GM18870 (cell line): ENCODE results near the gene SCUBE1.
A peak's percentile ranks its signal among the peaks of the same experiment; 100 is the strongest.

Source experiments
- ATAC-seq: cut with Tn5 transposase; IDR thresholded peaks from one replicate; pipeline ENCODE4 v1.9.1; 2021; ENCODE audit warnings: moderate library complexity; ENCODE audit not compliant: unreplicated experiment

The SCUBE1 gene

DNA sequence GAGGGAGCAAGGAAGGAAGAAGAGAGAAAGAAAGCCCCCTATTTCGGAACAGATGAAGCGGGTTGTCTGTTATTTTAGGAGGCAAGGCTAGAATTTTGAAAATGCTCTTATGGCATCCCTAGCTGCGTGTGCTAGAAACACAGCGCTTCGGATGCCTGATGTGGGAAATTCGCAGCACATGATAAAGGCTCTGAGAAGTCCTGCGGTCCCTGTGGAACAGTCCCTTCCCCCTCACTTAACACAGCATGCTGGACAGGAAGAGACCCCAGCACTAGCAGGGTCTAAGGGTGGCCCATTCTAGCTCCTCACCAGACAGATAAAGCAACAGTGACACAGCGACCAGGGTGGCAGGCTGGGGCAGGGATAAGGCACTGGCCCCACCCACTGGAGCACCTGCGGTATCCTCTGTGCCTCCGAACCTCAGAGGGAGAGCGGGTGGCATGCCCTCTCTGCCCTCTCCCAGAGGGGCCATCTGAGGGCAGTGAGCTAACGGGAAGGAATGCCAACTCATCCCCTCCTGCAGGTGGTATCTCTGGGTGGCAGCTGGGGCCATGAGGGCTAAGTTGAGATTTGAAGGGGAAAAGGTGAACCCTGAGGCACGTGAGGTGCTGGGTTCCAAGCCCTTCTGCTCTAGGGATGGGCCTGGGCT, 75.7 kb downstream of the SCUBE1 start:
- no peak for ATAC-seq

DNA sequence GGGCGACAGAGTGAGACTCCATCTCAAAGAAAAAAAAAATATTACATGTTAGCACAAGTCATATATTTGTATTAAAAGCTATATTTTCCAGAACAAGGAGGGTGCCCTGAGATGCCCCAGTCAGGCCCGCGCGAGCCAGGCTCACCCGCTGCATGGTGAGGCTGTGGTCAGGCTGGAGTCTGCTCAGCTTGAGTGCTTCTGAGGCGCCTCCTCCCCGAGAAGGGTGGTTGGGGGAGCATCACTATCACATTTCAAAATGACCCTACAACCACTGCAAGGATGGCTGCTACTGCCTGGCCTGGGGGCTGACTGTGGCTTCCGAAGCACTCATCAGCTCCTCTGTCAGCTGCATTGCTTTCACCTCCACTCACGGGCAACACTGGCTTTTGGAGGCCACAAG, 77.1 kb downstream of the SCUBE1 start:
- ATAC-seq: no peak

DNA sequence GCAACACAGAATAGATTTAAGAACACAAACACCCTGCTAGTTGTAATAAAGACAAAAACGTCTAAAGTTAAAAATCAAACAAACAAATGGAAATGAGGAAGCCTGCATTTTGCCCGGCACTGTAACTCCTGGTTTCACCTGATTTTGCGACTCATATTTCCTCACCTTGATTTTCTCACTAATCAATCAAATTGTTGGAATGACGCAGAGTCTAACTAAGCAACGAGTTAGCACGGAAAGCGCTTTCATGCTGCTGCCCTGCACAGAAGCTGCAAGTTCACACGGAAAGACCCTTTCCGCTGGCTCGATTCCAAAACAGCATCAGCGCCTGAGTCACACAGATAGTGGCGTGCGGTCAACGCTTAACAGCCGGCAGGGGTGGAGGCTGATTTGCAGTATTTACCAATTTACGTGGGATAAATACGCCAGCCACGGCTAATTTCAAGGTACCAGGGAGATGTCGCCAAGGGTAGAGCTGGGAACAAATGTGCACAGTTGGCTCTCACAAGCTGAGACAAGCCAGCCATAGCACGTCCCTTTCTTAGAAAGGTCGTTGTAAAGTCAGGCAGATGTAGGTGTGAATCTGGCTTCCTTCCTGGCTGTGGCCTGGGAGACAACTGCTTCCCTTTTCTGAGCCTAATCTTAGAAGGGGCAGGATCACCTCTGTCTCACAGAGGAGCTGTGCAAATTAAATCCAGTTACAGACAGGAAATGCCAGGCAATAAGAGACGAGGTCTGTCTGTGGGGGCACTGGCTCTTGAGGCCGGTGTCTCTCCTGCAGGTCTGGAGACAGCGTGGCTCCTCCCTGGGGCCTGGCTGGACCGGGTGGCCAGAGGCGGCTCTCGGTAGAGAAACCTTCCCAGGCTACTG, 79.3 kb downstream of the SCUBE1 start:
- peak; percentile 57 for ATAC-seq

DNA sequence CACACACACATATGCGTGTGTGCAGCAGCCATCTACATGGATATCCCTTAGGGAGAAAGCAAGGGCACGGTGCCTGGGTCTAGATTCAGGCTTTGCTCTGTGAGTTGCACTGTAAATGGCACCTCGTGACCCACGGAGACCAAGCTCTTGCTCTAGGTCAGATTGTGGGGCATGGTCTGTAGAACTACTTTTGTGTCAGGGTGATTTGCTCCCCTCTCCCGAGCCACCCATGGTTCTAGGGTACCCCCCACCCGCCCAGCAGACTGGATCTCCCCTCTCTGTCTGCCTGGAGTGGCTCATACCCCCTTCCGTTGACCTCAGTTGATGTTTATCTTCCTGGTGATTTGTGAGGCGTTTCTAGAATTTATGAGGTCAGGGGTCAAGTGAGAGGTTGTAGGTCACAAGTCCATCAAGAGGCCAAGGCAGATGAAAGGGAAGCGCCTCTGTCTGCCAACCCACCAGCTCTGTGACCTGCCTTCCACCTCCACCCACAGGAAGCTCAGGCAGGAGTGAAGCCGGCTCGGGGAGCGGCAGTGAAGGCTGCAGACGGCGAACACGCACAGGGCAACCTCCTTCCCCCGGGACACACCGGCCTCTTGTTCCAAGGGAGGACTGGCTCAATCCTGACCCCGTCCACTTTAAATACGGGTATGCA, 80.1 kb downstream of the SCUBE1 start:
- ATAC-seq: no peak

DNA sequence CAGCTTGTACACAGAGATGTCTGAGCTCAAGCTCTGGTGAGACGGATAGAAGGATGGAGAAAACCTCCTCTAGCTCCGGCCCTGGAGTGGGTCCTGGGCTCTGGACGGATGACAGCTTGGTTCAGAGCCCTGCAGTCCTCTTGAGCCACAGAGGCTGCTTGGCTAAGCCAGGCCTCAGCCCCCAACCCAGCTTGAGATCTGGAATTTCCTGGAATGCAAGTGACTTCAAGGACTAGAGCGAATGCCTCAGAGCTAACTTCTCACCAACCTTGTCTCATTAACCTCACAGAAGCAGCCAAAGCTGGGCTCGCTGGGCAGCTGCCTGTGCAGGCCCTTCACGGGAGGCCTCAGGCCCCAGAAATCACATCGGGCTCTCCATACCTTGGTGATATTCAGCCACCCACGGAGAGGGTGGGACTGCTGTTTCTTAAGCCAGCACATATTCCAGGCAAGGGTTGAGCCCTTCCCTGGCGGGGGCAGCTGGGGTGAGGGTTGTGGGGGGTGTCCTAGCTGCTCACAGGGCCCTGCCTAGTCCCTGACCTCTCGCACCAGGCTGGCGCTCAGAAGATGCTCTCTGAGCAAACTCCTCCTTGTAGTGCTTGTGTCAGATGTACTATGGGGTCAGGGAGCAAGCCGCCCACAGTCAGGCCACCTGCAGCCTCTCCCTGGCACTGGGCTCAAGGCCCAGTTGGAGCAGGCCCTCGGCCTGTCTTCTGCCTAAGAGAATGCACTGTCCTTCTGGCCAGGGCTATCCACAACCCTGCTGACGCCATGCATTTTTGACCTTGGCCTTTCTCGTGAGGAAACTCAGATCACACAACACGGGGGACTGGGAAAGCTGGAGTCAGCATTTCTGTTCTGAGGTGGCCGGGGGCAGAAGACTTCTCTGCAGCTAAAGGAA, 82.6 kb downstream of the SCUBE1 start:
- ATAC-seq: no peak

DNA sequence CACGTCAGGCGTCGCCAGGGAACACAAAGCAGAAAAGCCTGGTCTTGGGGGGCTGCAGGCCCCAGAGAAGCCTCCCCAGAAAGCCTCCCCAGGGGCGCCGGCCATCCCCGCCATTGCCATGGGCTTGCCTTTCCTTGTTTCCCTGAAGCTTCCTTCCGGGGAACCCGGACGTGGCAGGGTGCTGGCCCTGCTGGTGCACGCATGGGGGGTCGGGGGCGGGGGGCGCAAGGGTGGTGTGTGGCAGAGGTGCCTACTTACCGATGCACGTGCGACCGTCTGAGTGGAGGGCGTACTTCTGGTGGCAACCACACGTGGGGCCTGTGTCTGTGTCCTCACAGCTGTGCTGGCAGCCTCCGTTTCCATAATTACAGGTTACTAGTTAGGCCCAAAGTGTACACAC, 85.2 kb downstream of the SCUBE1 start:
- no peak for ATAC-seq

DNA sequence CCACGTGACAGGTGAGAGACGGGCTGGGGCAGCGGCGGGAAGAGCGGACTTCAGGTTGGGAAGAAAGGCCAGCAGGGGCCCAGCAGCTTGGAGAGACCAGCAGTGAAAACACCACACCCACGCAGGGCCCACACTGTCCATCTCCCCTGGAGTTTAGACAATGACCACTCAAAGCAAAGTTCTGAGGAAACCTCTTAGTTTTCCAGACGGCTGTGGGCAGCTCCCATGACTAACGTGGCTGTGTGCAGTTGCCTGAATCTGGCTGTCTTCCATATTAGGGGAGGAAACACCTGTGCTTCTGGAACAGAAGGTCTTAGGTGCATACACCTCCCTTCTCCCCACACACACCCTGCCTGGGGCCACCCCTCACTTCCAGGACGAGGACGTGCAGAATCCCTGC, 85.6 kb downstream of the SCUBE1 start:
- no peak for ATAC-seq

DNA sequence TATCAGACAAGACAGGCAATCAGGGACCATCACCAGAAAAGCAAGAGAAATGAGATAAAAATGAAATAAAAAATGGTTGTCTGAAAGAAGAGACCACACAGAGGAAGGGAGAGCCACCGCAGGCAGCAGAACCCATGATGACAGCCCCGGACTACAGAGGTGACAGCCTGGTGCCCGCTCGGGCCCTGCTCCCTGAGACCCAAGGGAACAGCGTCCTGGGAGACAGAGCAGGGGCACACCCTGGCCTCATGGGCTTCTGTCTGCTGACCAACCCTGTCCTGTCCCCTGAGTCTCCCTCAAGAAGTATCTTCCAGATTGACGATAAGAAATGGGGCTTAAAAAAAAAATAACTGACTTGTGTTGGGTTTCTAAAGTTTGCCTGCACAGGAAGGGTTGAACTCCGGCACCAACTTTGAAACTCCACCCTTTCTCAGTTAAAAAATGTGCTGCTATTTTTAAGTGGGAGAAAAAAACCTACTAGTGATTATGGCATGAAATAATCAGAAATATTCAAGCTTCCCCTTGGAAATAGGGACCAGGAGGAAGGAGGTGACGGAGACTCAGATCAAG, 86.1 kb downstream of the SCUBE1 start:
- no peak for ATAC-seq

DNA sequence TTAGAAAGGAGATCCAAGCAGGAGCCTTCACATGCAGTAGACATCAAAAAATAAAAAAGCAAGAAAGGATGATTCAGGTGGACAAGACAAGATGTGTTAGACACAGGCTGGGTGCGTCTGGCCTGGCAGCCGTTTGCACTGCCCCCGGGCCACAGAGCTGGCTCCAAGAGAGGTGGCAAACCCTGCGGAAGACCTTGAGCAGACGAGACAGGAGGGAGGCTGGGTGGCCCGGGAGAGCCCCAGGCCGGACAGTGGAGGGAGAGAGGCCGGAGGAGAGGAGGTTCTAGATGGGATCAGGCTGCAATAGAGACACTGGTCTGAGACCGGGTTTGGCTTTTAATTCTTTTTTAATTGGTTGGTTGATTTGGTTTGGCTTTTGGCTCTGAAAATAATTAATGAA, 86.6 kb downstream of the SCUBE1 start:
- no peak for ATAC-seq

DNA sequence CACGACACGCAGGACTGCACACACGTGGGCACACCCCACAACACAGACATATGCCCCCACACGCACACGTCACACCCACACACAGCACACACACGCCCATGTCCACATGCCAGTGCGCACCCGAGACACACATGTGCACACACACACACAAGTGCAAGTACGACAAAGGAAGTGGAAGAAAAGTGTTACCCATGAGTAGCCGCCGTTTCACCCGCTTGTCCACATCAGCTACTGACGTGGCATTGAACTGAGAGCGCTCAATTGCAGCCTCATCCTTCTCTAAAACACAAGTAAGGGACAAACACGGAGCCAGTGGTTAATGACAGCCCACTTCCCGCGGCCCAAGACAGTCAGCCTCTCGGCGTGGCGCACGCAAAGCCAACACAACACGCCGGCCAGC, 87.9 kb downstream of the SCUBE1 start:
- ATAC-seq: no peak

DNA sequence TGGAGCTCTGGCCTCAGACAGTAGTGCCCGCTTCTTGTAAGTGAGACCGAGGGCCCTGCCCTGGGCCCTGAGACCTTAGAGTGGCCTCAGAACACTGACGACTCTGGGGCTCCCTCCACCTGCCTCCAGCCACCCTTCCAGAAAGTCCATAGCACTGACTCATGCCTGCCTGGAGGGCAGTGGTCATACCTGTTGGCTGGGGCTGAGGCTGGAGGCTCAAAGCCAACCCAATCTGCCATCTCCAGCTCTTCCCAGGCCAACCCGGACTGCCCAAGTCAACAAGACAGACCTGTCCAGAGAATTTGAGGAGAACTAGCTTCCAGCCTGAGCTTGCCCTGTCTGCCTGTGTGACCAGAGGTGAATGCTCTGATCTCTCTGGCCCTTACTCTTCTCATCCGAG, 89.3 kb downstream of the SCUBE1 start:
- ATAC-seq: no peak

DNA sequence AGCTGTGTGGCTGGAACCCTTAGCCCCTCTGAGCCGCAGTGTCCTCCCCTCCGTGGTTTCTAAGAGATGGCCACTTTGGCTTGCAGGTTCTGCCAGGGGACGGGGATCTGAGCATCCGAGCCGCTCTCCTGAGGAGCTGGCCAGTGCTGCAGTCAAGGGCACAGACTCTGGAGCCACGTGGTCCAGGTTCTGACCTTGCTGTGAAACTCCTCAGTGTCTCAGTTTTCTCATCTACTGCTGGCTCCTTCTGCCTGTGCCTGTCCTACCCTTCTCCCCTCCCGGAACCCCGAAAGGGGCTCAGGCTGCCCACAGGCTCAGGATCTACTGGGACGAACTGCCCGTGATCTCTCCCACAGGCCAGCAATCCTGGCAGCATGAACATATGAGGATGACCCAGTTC, 90.9 kb downstream of the SCUBE1 start:
- no peak for ATAC-seq

DNA sequence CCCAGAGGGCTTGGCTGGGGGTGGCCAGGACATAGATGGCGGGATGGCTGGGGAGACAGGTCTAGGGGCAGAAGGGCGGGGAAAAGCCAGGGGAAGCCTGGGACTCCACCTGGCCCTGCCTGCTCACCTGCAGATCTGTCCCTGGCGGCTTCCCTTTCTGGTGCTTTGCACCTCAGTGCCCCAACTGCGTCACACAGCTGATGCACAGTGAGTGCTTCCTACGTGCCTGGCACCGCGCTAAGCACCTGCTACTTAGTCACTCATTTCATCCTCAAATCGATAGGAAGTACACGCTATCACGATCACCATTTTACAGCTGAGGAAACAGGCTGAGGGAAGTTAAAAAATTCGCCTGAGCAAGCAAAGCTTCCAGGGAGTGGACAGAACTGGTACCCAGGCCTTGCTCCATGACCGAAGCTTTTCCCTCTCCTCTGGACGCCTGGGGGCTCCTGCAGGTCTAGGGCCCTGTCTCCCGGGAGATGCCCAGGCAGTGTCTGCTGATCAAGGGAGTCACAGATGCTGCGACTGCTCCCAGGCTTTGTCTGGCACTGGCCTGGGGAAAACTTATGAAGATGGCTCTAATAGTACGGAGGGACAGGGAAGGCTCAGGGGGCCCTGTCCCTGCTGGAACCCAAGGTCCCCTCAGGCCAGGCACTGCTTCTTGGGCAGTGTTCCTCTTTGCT, 93.2 kb downstream of the SCUBE1 start:
- ATAC-seq: no peak

DNA sequence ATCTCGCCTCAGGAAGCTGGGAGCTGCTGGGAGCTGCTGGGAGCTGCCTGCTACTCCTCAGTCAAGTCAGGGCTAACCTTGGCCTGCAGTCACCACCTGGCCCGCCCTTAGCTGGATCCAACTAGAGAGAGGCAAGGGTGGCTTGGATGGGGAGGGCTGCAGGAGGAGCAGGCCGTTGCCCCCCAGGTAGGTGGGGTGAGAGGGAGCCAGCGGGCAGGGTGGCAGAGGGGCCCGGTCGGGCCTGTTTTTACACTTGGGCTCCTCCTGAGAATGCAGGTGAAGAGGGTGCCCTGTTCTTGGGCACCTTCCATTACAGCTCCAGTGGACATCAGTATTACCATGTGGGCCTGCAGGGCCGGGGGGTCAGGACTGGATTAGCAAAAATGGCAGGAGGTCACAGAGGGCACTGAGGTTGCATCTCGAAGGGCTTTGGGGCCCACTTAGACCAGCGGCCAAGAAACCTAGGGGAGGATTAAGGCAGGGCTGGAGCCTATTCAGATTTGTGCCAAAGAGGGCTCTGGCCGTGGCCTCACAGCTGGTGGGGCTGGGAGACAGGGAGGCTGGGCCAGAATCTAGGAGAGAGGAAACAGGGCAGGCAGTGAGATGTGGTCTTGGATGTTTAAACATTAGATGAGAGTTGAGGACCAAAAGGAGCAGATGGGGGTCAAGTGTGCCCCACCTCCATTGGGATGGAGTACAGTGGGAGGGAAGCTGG, 95.5 kb downstream of the SCUBE1 start:
- ATAC-seq: no peak

DNA sequence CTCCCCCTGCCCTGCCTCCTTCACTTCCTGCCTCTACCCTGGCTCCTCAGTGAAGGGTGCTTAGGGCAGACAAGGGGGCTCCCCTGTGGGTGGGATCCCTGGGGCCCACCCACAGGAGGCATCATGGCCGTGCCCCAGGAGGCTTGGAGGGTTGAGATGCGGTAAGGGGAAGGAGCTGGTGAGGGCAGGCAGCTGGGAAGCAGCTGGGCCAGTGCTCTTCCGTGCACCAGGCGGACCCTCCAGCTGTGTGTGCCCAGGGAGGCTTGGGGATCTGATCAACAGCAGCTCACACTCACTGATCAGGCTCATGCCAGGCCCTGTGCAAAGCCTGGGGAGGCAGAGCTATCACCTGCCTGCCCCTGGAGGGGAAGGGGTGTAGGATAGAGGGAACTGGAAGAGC, 97.0 kb downstream of the SCUBE1 start:
- ATAC-seq: no peak

DNA sequence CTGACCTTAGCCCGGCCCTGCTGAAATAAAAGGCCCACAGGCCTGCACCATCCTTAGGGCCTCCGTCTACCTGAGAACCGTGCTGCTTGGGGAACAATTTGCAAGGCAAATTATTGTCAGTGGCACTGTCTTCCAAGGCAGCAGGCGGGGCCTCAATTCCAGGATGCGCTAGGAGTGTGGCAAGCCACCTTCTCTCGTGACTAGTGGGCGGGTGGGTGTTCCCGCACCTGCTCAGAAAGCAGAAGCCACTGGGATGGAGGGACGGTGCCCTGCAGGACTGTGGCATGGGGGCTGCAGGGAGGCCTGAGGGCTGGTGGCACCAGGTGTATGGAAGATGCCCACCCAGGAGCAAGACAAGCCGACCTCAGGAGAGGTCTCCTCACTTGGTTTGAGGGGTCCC, 97.5 kb downstream of the SCUBE1 start:
- no peak for ATAC-seq

DNA sequence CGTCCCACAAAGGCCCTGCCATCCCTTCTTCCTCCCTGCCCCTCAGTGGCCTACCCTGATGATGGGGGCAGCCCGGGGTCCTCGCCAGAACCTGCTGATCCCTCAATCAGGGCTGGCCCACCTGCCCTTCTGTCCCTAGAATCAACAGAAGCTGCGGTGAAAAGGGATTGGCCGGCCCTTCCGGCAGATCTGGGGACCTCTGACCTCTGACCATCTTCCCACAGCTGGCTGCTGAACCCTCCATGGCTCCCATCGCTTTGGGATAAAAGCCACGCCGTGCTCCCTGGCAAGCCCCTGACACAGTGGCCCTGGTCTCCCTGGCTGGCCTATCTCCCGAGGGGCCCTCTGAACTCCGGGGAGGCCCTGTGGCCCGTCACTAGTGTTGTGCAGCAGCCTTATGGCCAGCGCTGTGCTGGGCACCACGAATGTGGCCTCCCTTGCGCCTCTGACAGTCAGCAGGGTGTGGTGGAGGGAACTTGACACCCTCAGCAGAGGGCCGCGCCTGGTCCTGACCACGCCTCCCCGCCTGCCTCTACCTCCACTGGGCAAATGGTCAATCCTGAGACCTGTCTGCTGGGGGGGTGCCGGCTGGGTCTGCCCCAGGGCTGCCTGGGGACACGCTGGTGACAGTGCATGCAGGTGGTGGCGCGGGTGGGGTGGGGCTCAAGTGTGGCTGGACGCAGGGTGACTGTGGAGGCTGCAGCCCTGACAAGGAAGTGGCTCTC, 98.2 kb downstream of the SCUBE1 start:
- no peak for ATAC-seq

DNA sequence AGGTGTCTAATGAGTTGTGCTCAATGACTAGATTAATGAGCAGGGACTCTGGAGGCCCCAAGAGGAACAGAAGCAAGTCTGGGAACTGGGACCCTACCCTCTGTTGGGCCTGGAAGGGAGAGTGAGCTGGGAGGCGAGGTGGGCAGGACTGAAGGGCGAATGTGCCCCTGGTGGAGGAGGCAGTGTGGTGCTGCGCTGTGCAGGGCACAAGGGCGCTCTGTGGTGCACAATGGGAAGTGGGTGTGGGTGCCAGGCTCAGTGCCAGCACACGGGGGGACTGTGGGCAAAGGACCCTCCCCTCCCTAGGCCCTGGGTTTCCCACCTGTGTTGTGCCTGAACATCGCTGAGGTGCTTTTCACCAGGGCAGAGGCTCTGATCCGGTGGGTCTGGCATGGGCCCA, 98.8 kb downstream of the SCUBE1 start:
- no peak for ATAC-seq

DNA sequence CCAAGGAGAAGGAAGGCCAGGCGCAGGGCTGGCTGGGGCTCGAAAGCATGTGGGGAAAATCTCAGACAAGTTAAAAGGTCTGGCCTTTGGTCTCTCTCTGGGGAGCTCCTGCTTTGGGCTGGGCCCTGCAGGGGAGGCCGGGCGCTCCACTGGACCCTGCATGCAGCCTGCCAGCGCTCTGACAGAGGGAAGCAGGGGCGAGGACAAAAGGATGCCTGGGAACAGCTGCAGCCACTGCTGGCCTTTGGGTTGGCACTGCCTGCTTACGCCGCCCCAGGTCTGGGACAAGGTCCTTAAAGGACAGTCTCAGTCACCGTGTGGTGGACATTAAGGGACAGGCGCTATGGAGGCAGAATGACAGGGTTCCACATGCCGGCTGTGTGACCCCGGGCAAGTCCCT, 99.8 kb downstream of the SCUBE1 start:
- ATAC-seq: no peak
